EL (cell line): Measurements from ENCODE around the gene ZFAND2A.
"Not testable (repeated sequence)": the region's sequence is repeated elsewhere in the genome, so short reads cannot be mapped to it uniquely, and the experiment has no call there.

ENCODE experiments used
- DNase-seq: peaks from one replicate; pipeline ENCODE4 v3.0.0-alpha.2; 2016

The ZFAND2A gene

DNA sequence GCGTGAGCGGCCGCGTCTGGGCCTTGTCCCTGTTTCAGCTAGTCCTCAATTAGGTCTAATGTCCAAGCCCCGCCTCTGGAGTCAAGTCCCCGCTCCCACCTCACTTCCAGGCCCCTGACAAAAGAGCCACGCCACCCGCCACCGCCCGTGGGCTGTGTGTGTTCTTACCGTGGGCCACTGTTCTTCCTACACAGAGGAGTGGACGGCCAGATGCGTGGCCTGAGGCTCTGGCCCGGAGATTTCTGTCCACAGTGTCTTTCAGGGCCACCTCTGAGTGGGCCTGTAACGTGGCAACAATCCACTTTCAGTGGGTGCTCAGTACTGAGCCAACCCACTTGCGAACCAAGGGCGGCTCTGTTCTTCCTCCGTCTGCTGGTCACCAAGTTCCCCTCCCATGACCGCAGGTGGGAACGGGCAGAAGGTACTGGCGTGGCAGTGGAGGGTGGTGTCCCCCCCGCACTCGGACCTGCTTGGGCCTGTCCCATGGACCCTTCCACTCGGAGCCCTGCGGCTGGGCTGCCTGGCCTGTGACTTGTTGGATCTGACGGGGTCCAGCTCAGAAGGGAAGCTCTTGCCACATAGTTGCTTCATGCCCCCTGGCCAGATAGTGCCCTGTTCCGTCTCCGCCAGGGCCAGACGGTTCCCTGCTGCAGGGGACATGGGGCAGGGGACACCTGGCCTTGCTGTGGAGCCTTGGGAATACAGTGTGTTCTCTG lies 15.0 kb upstream of the ZFAND2A start:
- no peak for DNase-seq

DNA sequence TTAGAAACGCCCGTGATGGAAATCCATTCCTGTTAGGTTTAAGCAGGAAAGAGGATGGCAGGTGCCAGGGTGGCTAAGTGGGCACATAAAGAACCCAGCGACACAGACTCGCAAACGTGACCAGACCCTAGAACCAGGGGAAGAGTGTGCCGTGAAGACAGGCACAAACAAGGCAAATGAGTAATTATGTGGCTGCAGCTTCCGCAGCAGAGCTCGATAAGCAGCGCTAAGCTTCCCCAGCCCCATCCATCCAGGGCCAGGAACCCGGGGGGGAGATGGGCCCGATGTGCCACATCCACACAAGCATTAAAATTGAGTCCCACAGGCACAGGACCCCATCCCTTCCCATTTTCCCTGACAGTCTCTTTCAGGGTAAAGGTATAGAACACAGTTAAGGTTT lies 14.0 kb upstream of the ZFAND2A start:
- no peak for DNase-seq

DNA sequence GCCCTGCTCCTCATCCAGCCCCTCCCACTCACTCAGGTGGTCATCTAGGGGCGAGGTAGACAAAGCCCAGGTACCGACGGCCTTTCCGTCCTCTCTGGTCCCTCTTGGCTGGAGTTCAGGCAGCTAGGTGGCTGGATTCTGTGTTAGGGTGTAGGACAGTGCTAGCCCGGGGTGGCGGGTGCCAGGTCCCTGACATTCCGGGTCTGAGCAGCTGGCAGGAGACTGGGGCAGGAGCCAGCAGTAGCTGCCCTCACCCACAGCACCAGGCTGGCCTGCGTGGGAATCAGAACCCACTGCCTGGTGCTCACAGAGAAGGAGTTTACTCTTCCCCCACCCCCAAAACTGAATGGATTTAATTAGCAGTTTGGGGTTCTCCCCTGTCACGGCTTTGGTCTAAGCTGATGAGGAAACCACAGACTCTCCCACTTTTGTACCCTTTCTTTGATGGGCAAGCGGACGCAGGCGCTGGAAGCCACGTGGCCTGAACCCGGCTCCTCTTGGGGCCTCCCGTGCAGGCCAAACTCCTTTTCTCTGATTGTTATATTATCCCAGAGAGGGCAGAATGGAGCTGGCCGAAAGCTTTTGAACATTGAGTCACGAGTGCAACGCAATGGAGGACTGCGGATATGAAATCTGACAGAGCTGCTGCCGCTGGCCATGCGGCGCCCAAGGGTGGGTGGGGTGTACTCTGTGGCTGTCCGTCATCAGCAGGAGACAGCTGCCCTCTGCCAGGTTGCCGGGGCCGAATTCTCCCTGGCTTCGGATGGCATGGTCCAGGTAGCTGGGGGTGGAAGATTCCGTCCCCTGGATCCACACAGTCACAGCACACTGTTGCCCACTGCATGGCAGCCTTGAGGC lies 12.9 kb upstream of the ZFAND2A start:
- no peak for DNase-seq

DNA sequence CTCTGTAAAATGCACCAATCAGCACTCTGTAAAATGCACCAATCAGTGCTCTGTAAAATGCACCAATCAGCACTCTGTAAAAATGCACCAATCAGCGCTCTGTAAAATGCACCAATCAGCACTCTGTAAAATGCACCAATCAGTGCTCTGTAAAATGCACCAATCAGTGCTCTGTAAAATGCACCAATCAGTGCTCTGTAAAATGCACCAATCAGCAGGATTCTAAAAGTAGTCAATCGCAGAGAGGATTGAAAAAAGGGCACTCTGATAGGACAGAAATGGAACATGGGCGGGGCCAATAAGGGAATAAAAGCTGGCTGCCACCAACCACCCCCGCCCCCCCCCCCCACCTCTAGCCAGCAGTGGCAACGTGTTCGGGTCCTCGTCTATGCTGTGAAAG lies 11.5 kb upstream of the ZFAND2A start:
- DNase-seq = not testable (repeated sequence)

DNA sequence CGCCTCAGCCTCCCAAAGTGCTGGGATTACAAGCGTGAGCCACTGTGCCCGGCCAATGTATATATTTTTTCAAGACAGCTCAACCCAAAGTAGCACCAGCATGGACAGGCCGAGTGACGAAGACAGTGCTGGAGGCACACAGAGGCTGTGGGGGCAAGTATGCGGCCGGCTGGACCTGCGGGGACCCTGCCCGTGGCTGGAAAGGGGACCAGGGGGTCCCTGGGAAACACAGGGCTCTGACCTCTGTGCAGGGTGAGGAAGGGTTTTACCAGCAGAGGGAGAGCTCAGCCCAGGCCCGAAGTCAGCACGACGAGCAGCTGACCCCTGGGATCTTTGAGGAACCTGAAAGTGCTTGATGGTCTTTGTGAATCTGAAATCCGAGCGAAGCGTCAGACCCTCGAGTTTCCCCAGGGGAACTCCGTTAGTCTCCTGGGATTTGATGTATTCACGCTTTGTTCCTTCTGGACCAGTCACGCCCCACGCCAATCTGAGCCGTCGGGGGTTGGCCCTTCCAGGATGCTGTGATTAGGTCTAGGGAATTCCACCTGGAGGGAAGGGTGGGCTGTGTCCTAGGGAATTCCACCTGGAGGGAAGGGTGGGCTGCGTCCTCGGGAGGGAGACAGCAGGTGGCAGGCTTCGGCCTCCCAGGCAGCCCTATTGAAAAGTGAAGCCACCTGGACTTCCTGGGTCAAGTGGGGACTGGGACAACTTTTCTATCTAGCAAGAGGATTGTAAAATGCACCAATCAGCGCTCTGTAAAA lies 10.9 kb upstream of the ZFAND2A start:
- no peak for DNase-seq

DNA sequence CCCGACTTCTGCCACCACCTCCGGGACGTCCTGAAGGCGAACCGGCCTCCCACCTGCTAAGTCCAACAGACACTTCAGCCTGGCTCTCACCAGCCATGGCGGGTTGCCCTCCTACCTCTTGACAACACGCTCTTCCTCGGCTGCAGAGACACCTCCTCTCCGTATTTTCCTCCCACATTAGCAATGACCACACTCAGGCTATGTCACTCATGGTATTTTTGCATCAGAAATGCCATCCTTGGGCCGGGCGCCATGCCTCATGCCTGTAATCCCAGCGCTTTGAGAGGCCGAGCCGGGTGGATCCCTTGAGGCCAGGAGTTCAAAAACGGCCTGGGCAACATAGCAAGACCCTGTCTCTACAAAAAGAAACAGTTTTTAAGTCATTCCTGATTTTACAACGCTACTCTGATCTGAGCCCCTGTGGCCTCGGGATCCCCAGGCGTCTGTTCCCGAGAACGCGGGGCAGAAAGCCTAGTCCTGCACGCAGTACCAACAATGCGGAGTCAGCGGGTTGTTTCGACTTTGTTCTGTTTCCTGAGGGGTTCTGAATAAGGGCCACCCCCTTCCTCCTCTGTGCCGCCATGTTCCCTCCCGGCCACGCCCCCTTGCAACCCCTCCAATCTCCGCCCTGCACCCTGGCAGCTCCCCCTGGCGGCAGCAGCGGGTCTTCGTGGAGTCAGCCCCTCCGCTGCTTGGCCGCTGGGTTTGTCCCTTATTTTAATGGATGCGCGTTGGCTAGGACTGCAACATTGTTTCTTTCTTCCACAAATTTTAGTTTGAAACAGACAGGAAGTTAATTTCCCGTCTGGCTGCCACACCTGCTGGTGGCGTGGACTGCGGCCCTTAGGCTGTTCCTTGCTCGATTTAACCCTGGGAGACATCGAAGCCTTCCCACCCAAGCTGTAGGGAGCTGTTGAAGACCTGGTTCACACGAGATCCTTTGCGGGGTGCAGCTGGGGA lies 9.7 kb upstream of the ZFAND2A start:
- peak; percentile 74 for DNase-seq

DNA sequence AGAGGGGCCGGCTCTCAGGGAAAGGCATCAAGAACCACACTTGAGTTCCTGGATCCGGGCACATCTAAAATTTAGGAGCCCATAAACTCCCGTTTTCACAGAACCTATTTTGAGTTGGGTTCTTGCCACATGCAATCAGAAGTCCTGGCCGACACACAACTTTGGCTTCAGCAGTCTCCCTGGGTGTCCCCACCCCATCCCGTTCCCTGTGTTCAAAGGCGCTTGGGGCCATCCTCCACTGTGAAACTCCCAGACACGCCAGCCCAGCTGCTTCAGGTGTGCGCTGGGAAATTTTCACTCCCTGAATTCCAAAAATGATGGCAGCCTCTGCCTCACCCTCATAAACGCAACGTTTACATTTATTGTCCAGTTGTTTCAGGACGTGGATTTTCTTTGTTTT lies 8.4 kb upstream of the ZFAND2A start:
- no peak for DNase-seq

DNA sequence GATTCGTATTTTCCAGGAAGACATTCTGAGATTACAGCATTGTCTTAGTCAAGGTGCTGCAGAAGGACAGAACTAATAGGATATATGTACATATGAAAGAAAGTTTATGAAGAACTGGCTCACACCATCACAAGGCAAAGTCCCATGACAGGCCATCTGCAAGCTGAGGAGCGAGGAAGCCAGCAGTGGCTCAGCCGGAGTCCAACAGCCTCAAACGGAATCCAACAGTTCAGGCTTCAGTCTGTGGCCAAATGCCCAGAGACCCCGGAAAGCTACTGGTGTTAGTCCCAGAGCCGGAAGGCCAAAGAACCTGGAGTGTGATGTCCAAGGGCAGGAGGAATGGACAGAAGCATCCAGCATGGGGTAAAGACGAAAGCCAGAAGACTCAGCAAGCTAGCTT lies 4.4 kb upstream of the ZFAND2A start:
- no peak for DNase-seq

DNA sequence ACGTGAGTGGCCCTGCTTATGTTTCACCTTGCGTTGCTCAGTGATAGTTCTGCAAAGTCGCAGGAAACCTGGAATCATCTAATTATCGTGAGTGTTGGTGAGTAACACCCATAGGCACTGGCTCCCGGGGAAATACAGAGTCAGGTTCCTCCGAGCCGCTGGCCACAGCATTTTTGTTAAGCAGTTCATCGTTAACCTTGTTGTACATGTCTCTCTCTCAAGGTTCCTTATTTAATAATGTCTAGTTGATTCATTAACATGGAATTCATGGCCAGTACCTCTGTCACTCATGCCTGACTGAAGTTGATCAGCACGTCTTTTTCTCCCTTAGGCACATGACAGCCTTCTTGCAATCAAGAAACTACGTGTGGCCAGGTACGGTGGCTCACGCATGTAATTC lies 3.1 kb upstream of the ZFAND2A start:
- DNase-seq = no peak

DNA sequence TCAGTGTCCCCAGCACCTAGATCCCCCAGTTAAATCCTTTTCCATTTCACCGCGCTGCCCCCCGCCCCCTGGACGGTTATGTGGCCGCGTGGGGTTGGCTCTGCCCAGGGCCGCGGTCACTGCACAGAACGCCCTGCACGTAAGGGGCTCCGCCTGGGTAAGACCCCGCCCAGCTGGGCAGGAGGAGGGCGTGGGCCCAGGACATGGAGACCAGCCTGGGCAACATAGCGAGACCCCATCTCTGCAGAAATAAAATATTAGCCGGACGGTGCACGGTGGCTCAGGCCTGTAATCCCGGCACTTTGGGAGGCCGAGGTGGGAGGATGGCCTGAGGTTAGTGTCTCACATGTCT lies 650 bp upstream of the ZFAND2A start:
- peak; percentile 39 for DNase-seq

DNA sequence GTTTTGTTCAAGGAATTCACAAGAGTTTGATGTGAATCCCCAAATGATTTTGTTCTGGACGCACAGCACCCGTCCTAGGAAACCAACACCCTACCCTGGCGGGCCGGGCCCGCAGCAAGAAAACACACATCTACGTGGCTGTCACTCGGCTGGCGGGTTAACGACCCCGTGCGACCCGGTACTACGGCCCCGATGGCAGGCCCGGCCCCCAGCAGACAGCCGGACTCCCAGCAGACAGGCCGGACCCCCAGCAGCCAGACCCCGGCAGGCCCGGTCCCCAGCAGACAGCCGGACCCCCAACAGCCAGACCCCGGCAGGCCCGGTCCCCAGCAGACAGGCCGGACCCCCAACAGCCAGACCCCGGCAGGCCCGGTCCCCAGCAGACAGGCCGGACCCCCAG lies 765 bp downstream of the ZFAND2A start:
- not testable (repeated sequence) for DNase-seq

DNA sequence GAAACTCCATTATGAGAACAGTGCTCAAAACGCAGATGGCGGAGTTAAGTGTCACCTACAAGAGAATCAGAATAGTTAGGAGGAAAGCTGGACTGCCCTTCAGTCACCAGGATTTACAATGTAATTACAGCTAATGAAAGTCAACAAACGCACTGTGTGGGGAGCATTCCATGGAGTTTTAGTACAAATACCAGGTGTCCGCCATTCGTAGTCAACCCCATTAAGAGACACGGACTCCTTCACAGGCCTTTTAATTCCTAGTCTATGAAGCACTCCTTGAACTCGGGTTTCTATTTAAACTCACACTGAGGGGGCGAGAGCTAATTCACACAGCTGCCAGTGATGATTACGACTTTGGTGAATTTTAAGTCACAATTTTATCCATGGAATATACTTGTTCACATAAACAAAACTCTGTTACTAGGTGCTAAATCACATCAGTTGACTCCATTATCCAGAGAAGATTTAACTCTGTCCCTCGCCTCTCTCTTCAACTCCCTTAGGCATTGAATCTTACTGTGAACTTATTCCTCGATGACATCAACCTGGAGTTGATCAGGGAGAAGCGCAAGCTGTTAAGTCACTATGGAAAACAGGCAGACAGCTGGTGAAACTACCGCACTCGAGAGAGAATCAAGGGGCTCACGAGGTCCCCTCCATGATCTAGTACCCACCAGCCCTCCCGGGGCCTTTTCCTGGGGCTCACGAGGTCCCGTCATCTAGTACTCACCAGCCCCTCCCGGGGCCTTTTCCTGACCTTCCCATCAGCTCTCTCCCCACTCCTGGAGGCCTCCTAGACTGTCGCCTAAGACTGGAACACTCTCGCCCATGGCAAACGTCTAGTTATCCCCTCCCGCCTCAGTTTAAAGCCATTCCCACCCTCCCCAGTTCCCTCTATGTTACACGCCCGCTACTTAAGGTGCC lies 1.5 kb downstream of the ZFAND2A start:
- no peak for DNase-seq

DNA sequence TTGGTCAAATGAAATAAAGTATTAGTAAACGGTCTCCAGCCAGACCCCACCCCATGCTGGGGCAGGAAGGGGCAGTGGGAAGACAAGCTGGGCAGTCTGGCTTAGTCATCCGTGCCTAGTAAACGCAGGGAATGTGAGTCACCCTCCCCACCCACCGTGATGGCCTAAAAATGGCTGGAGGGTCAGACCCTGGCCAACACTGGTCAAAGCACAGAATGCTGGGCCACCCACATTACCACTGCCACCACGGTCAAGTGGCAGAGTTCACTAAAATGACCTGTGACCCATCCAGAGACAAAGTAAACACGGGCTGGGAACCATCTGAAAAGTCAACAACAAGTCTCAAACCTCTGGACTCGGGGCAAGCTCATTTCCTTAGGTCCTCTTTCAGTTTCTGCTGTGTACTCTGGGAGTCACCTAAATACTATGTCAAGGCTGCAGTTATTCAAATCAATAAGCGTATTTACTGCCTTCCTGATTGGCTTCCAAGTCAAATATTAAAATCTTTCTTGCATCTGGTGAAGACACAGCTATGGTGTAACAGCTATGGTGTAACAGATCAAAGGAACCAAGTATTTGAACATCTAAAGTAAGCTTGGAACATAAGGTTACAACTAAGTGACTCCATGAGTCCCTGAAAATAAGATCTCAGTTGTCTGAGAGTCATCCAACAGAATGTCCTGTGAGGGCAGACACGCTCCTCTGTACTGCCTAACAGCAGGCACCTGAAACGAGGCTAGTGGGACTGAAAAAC lies 3.0 kb downstream of the ZFAND2A start:
- DNase-seq = peak; percentile 71

DNA sequence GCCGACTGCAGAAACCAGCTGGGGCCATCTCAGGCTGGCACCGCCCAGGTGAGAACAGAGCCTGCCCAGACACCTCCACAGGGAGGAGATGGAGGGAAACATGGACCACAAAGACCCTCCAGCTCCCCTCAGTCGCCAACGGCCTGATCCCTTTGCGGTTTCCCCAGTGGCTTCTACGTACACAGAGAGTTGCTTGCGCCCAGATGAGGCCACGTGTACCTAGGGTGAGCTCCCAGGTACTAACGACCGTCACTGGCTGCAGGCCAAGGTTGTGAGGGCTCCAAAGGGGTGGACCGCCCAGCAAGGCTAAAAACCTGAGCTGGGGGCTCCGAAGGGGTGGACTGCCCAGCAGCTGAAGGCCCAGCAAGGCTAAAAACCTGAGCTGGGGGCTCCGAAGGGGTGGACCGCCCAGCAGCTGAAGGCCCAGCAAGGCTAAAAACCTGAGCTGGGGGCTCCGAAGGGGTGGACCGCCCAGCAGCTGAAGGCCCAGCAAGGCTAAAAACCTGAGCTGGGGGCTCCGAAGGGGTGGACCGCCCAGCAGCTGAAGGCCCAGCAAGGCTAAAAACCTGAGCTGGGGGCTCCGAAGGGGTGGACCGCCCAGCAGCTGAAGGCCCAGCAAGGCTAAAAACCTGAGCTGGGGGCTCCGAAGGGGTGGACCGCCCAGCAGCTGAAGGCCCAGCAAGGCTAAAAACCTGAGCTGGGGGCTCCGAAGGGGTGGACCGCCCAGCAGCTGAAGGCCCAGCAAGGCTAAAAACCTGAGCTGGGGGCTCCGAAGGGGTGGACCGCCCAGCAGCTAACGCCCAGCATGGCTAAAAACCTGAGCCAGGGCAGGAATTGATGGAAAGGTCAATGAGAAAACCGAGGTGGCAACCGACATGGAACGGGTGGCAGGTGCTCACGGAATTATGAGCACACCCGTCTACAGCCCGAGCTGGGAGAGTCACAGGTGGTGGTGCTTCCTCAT lies 3.9 kb downstream of the ZFAND2A start:
- DNase-seq = not testable (repeated sequence)

DNA sequence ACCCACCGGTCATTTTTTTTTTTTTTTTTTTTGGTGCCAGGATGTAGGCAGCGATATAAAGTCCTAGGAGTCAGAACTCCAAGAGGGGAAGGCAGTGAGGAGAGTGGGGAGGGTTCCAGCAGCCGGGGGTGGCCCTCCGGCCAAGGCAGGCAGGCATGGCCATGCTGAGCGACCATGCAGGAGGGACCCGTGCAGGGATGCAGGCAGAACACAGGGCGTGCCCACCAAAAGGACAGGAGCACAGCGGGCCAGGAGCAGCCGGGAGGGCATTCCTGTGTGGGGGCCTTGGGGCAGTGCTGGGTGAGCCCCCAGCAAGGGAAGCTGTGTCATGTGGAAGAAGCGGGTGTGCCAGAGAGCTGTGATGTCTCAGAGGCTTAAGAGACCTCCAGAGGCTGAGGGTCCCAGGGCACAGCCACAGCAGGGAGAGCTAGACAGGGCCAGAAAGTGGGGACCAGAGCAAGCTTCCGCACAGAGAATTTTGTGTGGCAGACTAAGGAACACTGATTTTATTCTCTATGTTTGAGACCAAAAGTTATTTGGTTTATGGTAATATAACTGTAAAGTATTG lies 5.7 kb downstream of the ZFAND2A start:
- no peak for DNase-seq

DNA sequence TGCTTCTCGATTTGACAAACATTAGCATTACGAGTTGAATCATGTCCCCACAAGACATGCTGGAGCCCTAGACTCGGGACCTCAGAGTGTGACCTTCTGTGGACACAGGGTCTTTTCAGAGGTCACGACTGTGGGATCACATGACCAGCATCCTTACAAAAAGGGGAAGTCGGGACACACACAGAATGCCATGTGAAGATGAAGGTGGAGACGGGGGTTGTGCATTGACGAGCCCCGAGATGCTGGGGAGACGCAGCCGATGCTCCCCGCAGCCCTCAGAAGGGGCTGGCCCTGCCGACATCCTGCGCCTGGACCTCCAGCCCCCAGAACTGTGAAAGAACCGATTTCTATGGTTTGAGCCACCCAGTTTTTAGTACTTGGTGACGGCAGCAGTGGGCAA lies 7.5 kb downstream of the ZFAND2A start:
- no peak for DNase-seq

DNA sequence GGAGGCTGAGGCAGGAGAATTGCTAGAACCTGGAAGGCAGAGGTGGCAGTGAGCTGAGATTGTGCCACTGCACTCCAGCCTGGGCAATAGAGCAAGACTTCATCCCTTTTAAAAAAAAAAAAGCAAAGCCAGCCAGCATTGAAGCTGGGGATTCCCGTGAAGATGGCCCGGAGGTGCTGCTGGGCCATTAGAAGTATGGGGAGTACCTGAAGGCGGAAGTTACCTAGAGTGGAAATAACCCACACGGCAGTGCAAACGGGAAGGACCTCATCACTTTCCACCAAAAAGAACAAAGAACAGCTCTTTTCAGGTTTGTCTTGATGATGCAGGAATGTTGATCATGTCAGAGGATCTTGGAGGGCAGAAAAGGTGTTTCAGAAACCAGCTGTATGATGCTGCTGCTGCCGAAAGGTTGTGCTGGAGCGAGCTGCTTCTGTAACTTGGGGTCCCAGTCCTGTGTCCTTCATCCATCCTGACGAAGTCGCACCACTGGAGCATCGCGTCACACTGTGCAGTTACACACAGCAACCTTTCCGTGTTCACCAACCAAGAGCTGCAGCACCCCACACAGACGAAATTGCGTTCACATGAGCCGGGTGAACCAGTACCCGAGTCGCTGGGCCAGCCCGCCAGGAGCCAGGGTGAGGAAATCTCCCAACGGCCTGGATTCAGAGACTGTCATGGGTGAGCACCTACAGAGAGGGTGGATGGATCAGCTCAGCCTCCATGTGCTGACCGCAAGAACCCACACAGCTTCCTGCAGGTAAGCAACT lies 8.2 kb downstream of the ZFAND2A start:
- DNase-seq = no peak

DNA sequence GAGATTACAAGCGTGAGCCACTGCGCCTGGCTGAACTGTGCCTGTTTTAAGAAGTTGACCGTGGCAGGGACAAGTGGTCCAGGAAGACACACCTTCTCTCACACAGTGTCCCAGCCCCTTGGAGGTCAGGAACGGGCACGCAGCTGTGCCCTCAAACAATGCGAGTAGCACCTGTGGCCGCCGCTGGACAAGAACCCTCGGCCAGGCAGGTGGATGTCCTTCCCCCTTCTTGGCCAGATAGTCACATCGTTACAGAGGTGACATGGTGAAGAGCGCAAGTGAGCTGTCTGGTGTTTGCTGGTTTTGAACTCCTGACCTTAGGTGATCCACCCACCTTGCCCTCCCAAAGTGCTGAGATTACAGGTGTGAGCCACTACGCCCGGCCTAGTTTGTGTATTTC lies 8.8 kb downstream of the ZFAND2A start:
- DNase-seq = no peak
